ENCODE data around the gene CCDC148.
A peak's percentile ranks its signal among the peaks of the same experiment; 100 is the strongest.

Gene CCDC148

GRCh38 chr2:158251356-158251755 is 205.2 kb downstream of the CCDC148 start:
- no peak overlapping the region for H3K4me3 ChIP-seq (ENCODE audit: low read depth, low read length)
- TF ChIP-seq, protein P1, sequence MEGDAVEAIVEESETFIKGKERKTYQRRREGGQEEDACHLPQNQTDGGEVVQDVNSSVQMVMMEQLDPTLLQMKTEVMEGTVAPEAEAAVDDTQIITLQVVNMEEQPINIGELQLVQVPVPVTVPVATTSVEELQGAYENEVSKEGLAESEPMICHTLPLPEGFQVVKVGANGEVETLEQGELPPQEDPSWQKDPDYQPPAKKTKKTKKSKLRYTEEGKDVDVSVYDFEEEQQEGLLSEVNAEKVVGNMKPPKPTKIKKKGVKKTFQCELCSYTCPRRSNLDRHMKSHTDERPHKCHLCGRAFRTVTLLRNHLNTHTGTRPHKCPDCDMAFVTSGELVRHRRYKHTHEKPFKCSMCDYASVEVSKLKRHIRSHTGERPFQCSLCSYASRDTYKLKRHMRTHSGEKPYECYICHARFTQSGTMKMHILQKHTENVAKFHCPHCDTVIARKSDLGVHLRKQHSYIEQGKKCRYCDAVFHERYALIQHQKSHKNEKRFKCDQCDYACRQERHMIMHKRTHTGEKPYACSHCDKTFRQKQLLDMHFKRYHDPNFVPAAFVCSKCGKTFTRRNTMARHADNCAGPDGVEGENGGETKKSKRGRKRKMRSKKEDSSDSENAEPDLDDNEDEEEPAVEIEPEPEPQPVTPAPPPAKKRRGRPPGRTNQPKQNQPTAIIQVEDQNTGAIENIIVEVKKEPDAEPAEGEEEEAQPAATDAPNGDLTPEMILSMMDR (conservative IDR thresholded peaks at IDR 0.05; ENCODE audit: low read depth, low read length) = no peak
- DNase-seq (ENCODE audit: low read depth) = no peak

DNA sequence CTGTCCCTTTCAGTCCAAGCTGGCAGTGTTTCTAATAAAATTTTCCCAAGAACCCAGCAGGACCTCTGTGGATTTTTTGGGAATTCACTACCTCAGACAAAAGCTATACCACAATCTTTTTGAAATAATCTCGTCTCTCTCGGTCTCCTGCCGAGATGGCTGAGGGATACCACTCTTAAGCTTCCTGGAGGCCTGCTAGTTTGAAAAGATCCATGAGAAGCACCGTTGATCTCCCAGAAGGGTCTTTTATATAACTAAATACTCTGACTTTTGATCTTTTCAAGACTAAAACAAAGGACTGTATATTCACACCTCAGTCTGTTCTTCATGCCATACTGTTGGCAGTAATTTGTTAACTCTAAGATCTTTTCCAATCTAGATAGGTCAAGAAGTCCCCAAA is 213.2 kb downstream of the CCDC148 start:
- DNase-seq (ENCODE audit: low read depth) = no peak
- no peak overlapping the region for H3K4me3 ChIP-seq (ENCODE audit: low read depth, low read length)
- TF ChIP-seq, protein P1 (conservative IDR thresholded peaks at IDR 0.05; ENCODE audit: low read depth, low read length) = no peak

DNA sequence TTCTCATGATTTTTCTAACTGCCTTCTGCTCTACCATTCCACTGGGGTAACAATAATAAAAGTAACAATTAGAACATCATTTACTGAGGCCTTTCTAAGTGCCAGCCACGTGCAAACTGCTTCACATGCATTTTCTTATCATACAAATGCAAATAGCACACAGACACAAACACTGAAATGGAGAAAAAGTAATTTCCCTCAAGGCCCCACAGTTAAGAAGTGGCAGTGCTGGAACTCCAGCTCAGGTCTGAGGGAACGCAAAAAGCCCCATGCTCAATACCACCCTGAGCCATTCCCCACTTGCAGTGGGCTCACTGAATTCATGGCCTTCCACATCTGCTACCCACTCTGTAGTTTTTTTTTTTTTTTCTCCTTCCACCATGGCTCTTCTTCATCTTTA is 214.3 kb downstream of the CCDC148 start:
- TF ChIP-seq, protein P1 (conservative IDR thresholded peaks at IDR 0.05; ENCODE audit: low read depth, low read length) = no peak
- H3K4me3 ChIP-seq (ENCODE audit: low read depth, low read length) = no peak overlapping the region
- no peak for DNase-seq (ENCODE audit: low read depth)

DNA sequence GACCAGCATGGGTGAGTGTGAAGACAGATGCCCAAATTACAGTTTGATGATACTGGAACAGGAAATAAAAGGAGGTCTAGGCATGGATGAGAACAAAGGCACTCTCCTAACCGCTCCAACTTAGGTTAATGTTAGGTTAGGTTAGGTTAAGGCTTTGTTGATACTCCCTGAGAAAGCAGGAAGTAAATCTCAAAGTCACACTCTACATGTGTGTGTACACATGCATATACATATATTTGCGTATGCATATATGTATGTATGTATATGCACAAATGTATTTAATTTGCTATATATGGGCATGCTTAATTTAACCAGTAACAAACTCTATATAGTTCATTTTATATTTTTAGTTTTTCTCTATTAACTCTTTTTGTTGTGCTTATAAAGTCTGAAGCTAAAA is 215.6 kb downstream of the CCDC148 start:
- H3K4me3 ChIP-seq (ENCODE audit: low read depth, low read length) = no peak overlapping the region
- DNase-seq (ENCODE audit: low read depth) = no peak
- TF ChIP-seq, protein P1 (conservative IDR thresholded peaks at IDR 0.05; ENCODE audit: low read depth, low read length) = no peak

GRCh38 chr2:158239271-158239670 is 217.3 kb downstream of the CCDC148 start:
- TF ChIP-seq, protein P1 (conservative IDR thresholded peaks at IDR 0.05; ENCODE audit: low read depth, low read length) = no peak
- peak; percentile 3 for DNase-seq (ENCODE audit: low read depth)
- no peak overlapping the region for H3K4me3 ChIP-seq (ENCODE audit: low read depth, low read length)

DNA sequence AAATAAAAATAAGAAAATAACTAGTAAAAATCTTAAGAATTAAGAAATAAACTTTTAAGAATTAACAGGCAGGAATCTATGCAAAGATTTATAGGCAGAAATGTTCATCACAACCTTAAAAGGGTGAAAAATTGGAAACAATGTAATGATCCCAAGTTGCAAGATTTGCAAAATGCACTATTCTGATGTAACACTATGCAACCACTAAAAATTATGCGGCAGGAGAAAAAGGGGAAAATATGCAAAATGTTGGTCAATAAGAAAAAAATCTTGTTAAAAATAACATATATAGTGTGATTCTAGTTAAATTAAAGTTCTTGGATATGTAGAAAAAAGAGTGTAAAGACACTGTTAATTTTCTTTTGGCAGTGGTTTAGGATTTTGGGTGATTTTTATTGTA is 222.1 kb downstream of the CCDC148 start:
- TF ChIP-seq, protein P1 (conservative IDR thresholded peaks at IDR 0.05; ENCODE audit: low read depth, low read length) = no peak
- no peak overlapping the region for H3K4me3 ChIP-seq (ENCODE audit: low read depth, low read length)
- DNase-seq (ENCODE audit: low read depth) = no peak

DNA sequence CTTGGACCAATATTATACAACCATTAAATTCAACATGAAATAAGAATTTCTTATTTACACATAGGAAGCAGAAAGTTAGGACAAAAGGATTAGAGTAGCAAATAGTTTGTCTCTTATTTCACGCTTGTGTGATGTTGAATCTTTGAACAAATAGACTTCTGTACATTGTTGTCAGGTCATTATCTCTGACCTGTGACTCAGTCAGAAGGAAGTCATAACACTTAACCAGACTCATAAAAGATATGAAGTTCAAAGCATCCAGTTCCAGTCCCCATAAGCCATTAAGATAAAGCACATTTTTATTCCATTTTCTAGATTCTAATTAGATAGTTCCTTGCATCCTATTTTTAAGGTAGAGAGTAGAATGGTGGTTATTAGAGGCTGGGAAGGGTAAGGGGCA is 224.1 kb downstream of the CCDC148 start:
- TF ChIP-seq, protein P1 (conservative IDR thresholded peaks at IDR 0.05; ENCODE audit: low read depth, low read length) = no peak
- peak; percentile 27 for DNase-seq (ENCODE audit: low read depth)
- H3K4me3 ChIP-seq (ENCODE audit: low read depth, low read length) = no peak overlapping the region

Measured in choroid plexus epithelial cell (primary cell).